ENCODE measurements around the gene ASB7.

- TF ChIP-seq CTCF (IDR thresholded peaks at IDR 0.05): no peak
- no peak for TF ChIP-seq POLR2A (IDR thresholded peaks at IDR 0.05)
Observed at GRCh38 chr15:100601163-100601562, 1.2 kb upstream of the ASB7 start.

Measured in adrenal gland (tissue), 5 donors.